Dedifferentiated amniotic fluid mesenchymal stem cell (primary cell): ENCODE results near the gene ALPK3.

Experiments
- DNase-seq: peaks from one replicate; pipeline ENCODE4 v3.0.0-alpha.2; 2016; ENCODE audit errors: extremely low spot score

The ALPK3 gene

GRCh38 chr15:84823282-84823878 lies 6.2 kb downstream of the ALPK3 start:
- DNase-seq: no peak

DNA sequence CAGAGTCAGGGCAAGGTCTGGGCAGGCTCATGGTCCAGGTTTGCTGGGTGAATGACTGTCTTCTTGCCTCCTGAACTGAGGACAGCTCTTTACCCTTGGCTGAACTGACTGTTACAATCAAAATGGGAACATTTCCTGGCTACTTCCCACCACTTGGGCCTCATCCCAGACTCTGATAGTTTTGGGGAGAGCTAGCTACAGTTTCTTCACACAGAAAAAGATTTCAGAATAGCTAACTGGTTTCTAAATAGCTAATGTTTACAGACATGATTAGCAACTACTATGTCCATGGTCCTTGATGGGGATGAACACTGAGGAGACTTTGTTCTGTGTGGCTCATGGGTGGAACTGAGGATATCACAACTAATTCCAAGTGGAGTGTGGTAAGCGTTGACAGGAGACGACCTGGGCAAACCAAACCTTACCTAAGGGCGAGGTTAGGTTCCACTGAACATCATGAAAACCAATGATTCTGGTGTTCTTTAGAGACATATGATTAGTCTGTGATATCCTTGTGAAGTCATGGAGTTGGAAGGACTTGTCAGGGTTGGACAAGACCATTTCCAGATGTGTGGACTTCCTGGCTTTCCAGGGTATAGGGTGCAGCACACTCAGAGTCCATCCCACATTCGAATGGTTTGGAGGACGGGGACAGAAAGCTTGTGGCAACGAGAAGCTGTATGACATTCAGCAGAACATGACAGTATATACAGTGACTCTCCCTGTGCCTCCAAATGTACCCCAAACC lies 7.3 kb downstream of the ALPK3 start:
- no peak for DNase-seq

DNA sequence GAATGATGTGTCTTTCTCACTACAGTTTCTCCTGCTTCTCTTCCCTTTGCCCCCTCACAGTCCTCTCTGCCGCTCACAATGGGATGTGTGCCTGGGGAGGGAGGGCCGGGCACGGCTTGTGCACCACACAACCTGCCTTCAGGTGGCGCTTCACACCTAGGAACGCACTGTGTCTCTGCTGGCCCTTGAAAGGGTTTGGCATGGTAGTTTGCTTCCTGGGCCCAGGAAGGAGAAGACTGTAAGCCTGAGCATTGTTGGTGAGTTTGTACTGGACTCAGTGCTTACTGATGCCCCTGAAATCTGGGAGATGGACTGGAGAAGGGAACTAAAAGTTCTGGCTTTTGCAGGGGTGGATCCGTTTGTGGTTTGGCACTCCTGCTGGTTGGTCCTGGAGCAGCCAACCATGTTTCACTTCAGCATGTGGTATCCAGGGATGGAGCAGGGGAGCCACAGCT lies 9.2 kb downstream of the ALPK3 start:
- DNase-seq: no peak

GRCh38 chr15:84827246-84827645 lies 10.1 kb downstream of the ALPK3 start:
- DNase-seq: no peak

GRCh38 chr15:84828086-84828908 lies 11.1 kb downstream of the ALPK3 start:
- no peak for DNase-seq

DNA sequence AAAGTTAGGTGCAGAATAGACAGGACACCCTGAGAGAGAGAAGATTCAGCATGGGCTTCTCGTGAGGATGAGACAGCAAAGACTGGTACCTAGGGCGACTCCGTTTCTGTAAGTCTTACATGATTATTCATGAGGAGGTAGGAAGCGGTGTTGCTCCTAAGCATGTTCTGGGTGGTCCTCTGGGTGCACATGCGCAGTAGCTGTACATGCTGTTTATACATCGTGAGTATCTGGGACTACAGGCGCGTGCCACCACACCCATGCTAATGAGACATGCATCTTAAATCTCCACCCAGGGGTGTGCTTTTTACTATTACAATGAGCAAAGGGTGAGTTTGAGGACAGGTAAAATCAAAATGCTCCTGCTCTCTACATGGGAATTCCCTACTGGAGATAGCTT lies 12.3 kb downstream of the ALPK3 start:
- no peak for DNase-seq

DNA sequence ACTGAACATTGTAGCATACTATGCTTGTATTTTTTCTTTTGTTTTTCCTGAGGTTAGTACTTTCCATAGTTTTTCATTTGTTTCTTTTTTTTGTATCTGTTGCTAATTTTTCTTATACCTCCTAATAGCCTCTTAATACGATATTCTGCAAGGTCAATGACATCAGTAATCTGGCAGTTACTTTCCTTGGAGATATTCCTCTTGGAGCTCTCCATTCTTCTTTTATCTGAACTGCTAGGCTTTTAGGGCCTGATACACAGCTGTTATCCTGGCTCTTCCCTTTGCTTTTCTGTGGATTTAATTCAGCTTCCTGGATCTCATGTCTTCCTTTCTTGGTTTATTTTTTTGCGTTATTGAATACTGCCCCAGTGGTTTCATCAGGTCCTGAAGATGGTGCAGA lies 12.9 kb downstream of the ALPK3 start:
- DNase-seq: no peak

DNA sequence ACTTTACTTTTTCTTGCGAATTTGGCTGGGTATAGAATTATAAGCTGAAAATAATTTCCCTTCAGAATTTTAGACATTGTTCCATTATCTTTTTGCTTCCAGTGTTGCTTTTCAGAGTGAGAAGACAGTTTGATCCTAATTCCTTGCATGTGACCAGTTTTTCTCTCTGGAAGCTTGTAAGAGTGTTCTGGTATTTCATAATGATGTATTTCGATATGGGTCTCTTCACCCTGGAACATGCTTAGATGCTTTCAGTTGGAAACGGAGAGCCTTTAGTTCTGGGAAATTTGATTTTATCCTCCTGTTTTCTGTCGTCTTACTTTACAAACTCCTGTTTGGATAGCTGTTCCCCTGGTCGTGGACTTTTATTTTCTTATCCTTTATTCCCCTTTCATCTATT lies 13.9 kb downstream of the ALPK3 start:
- DNase-seq: no peak

GRCh38 chr15:84831613-84832012 lies 14.5 kb downstream of the ALPK3 start:
- no peak for DNase-seq

GRCh38 chr15:84832448-84833040 lies 15.4 kb downstream of the ALPK3 start:
- DNase-seq: no peak

DNA sequence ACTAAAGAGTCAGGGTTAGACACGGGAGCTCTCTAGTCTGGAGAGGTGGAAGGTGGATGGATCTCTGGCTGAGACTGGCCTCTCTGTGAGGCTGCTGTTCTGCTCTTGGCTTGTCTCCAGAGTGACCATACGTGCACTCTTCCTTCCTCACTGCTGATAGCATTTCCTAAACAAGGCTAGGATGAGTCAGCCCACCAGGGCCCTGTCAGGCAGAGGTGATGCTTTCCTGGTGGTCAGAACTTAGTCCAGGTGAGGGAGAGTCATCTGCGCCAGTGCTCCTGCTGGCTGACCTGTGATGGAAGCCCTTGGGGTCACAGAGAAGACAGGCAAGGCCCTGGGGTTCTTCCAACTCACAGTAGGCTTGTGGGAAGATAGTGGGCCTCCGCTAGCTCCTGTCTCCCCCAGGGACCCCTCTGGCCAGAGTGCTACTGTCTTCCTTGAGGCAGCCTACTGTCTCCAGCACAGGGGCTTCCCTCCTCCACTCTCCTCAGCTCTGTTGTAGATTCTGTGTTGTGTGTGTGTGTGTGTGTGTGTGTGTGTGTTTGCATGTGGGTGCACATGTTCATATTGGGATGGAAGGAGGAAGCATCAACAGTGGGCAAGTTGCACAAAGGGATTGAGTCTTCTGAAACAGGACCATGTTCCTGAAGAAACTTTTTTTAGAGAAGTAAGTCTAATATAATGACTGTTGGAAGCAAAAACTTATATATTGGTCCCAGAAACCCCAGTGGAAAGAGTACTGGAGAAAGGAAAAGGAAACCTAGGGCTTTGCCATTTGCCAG lies 16.5 kb downstream of the ALPK3 start:
- no peak for DNase-seq

DNA sequence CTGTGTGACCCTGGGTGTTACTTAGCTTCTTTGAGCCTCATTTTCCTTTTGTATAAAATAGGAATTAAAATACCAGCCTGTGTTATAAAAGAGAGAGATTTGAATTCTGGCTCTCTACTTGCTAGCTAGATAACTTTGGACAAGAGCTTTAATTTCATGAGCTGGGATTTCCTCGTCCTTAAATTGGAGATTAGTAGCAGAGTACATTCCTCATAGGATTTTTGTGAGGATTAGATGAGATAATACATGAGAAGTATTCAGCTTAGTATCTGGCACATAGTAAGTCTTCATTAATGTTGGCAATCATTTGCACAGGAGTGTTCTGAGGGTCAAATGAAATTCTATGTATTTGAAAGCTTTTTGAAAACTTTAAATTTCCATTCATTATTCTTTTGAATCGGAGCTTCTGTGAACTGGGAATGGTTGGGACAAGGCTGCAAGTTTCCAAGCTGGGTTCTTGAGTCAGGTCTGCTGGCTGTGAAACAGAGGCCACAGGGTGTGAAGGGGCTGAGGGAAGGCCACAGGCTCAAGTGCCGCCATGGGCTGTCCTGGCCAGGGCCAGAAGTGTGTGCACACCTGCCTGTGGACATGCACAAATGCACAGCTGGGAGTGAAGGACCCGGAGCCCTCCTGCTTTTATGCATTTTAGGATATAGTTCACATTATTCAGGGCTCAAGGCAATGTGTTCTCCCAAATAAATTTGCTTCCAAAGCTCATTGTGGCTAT lies 17.2 kb downstream of the ALPK3 start:
- no peak for DNase-seq

GRCh38 chr15:84834969-84835368 lies 17.8 kb downstream of the ALPK3 start:
- DNase-seq: no peak

DNA sequence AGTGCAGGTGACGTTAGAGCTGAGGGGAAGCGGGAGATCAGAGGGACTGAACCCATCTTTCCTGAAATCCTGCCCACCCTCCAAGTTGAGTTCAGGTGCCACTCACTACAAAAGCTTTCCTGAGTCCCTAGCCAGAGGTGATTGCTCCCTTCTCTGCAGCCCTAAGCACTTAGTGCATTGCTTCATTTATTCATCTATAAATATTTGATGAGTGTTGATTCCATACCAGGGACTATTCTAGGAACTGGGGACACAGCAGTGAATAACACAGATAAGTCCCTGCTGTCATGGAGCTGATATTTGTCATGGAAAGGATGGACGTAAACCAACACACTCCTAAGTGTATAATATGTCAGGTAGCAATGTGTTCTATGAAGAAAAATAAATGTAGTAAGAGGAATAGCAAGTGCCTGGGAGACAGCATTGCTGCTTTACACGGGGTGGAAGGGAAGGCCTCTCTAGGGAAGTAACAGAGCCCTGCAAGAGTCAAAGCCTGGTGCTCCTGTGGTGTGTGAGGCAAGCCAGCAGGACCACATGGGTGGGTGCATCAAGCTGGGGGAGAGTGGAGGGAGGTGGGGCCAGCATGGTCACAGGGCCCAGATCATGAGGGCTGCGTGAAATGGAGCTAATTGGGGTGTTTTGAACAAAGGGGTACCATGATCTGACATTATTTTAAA lies 18.6 kb downstream of the ALPK3 start:
- DNase-seq: no peak

DNA sequence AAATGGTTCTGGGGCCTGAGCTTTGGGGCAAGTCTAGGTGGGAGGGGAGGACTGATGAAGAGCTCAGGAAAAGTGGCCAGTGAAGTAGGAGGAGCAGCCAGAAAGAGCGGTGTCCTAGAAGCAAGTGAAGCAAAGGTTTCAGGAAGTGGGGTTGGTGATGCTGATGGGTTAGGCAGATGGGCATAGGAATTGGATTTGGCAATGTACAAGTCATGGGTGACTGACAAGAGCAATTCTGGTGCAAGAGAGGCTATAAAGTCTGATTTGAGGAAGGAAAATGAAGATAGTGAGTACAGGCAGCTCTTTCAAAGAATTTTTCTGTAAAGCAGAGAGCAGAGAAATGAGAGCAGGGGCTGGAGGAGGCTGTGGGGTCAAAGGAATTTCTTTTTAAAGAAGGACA lies 19.7 kb downstream of the ALPK3 start:
- DNase-seq: no peak

GRCh38 chr15:84839714-84840113 lies 22.6 kb downstream of the ALPK3 start:
- no peak for DNase-seq

DNA sequence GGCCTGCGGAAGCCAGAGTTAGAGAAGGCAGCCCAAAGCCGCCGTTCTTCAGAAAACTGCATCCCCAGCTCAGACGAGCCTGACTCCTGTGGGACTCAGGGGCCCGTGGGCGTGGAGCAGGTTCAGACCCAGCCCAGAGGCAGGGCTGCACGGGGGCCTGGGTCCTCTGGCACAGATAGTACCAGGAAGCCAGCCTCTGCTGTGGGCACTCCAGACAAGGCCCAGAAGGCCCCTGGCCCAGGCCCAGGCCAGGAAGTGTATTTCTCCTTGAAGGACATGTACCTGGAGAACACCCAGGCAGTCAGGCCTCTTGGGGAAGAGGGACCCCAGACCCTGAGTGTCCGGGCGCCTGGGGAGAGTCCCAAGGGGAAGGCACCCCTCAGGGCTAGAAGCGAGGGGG lies 23.1 kb downstream of the ALPK3 start:
- DNase-seq: no peak

GRCh38 chr15:84840741-84841429 lies 23.7 kb downstream of the ALPK3 start:
- peak; percentile 67 for DNase-seq

GRCh38 chr15:84842781-84843180 lies 25.6 kb downstream of the ALPK3 start:
- no peak for DNase-seq

DNA sequence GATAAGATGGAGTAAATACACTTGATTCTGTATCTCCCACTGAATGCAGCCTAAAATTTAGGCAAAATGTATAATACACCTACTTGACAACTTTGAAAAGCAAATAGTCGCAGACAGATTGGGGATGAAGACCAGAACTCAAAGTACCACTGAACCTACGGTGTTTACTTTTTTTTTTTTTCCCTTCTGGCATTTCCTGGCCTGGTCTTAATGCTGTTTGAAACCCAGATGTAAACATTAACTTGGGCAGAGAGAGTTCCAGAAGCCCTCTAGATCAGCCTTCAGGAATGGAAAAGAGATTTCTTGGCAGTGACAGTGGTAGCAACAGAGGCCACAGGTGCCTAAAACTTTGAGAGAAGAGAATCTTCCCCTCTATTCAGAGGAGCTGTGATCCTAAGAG lies 27.8 kb downstream of the ALPK3 start:
- DNase-seq: no peak
